ENCODE measurements around the gene CDCA5.

The CDCA5 gene

GRCh38 chr11:65118097-65118837 lies 34.4 kb upstream of the CDCA5 start:
- in situ Hi-C loops (cut with MboI; ENCODE audit: low sequenced_read_pairs, unreplicated experiment): no loop called here
- DNase-seq (ENCODE audit: low spot score): no peak
- no peak for TF ChIP-seq CTCF (IDR thresholded peaks at IDR 0.05; ENCODE audit: borderline replicate concordance, control extremely low read depth, extremely low read depth, insufficient read depth, missing control alignments)

DNA sequence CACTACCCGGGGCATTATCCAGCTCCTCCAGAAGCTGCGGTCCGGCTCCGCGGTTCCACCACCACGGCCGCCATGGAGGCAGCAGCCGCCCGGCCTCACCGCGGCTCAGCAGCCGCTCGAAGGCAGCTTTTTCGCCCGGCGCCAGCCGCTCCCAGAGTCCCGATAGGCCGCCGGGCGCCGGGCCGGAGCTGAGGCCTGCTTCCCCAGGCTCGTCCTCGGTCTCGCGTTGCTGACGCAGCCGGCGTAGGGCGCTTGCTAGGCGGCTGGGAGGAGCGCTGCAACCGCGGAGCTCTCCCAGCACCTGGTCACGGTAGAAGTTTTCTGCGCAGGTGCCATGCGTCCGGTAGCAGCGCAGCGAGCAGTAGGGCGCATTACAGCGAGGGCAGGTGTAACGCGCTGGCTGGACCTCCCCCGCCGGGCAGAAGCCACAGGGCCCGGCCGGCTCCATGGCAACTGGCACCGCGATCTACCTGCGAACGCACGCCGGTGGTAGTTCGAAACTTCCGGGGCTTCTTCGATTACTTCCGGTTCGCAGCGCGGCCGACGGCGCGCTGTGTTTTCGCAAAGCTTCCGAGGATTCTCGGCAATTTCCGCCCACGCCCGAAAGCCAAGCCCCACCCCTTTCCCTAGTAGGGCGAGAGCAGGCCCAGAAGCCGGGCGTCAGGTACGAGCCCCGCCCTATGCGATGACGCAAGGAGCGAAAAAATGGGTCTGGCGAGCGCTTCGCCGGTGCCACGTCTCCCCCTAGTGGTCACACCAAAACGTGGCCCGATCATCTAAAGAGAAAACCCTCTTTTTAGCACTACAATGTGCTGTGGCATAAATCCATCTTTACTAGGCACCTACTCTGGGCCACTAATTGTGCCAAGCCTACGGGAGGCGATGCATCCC lies 33.6 kb upstream of the CDCA5 start, which contains the start of gene ZNHIT2:
ZNHIT2 (minus strand) TSS at position 496 of the 891 bp plus-strand sequence; CDS start at position 448, 48 bp downstream.
- peak; percentile 96 for DNase-seq (ENCODE audit: low spot score)
- TF ChIP-seq CTCF (IDR thresholded peaks at IDR 0.05; ENCODE audit: borderline replicate concordance, control extremely low read depth, extremely low read depth, insufficient read depth, missing control alignments): peak; percentile 68
- in situ Hi-C loops (cut with MboI; ENCODE audit: low sequenced_read_pairs, unreplicated experiment): no loop called here

GRCh38 chr11:65116370-65117205 lies 32.7 kb upstream of the CDCA5 start:
- peak; percentile 34 for DNase-seq (ENCODE audit: low spot score)
- in situ Hi-C loops (cut with MboI; ENCODE audit: low sequenced_read_pairs, unreplicated experiment): no loop called here
- TF ChIP-seq CTCF (IDR thresholded peaks at IDR 0.05; ENCODE audit: borderline replicate concordance, control extremely low read depth, extremely low read depth, insufficient read depth, missing control alignments): no peak

- in situ Hi-C loops (cut with MboI; ENCODE audit: low sequenced_read_pairs, unreplicated experiment): no loop called here
- no peak for DNase-seq (ENCODE audit: low spot score)
- TF ChIP-seq CTCF (IDR thresholded peaks at IDR 0.05; ENCODE audit: borderline replicate concordance, control extremely low read depth, extremely low read depth, insufficient read depth, missing control alignments): no peak
Measured at GRCh38 chr11:65115361-65116082, 31.7 kb upstream of the CDCA5 start.

GRCh38 chr11:65114538-65115171 lies 30.8 kb upstream of the CDCA5 start:
- DNase-seq (ENCODE audit: low spot score): no peak
- in situ Hi-C loops (cut with MboI; ENCODE audit: low sequenced_read_pairs, unreplicated experiment): no loop called here
- TF ChIP-seq CTCF (IDR thresholded peaks at IDR 0.05; ENCODE audit: borderline replicate concordance, control extremely low read depth, extremely low read depth, insufficient read depth, missing control alignments): no peak
